GM12878 (cell line): Measurements from ENCODE around the gene GNPTAB. TPM values are rescaled to one million over a fixed set of nuclear protein-coding genes. Genes with fewer than 3 reads are reported as not detected.

Experiments used
- CBFB ChIP-seq: IDR thresholded peaks from 2 replicates; pipeline ENCODE4 v1.6.1; 2016; ENCODE audit warnings: antibody characterized with exemption, low read depth
- CHD4 ChIP-seq: fragments of 200-600 bp; sonication (generic); IDR thresholded peaks from 2 replicates; pipeline ENCODE4 v1.6.1; 2016; ENCODE audit warnings: mild to moderate bottlenecking
- EZH2 ChIP-seq: IDR thresholded peaks from 2 replicates; pipeline ENCODE4 v1.6.1; 2012; ENCODE audit warnings: low read depth, mild to moderate bottlenecking, control low read depth, inconsistent platforms, low read length, borderline replicate concordance; ENCODE audit not compliant: control insufficient read depth
- FOXK2 ChIP-seq: fragments of 450-650 bp; IDR thresholded peaks from 2 replicates; pipeline ENCODE4 v1.6.1; 2017; ENCODE audit warnings: mild to moderate bottlenecking, moderate library complexity
- GATAD2B ChIP-seq: fragments of 450-650 bp; conservative IDR thresholded peaks from 2 replicates; pipeline ENCODE4 v1.6.1; 2017; ENCODE audit warnings: low read depth, mild to moderate bottlenecking, moderate library complexity
- HCFC1 ChIP-seq: fragments of 150-350 bp; IDR thresholded peaks from 2 replicates; pipeline ENCODE4 v1.6.1; 2014; ENCODE audit warnings: low read length
- HDAC6 ChIP-seq: fragments of 200-600 bp; sonication (generic); IDR thresholded peaks from one replicate; pipeline ENCODE4 v1.8.0; 2017; ENCODE audit warnings: antibody characterized with exemption; ENCODE audit not compliant: unreplicated experiment
- KLF5 ChIP-seq: fragments of 450-650 bp; IDR thresholded peaks from 2 replicates; pipeline ENCODE4 v1.6.1; 2014; ENCODE audit warnings: mild to moderate bottlenecking; ENCODE audit not compliant: partially characterized antibody
- MEF2A ChIP-seq: IDR thresholded peaks from 2 replicates; pipeline ENCODE4 v1.6.1; 2011; ENCODE audit warnings: low read depth, mild to moderate bottlenecking, low read length, moderate library complexity; ENCODE audit not compliant: insufficient read depth
- NFIC ChIP-seq: IDR thresholded peaks from 2 replicates; pipeline ENCODE4 v1.6.1; 2012; ENCODE audit warnings: low read depth, mild to moderate bottlenecking, inconsistent platforms, low read length, moderate library complexity
- POLR2A ChIP-seq: IDR thresholded peaks from 2 replicates; pipeline ENCODE4 v1.6.1; 2011; ENCODE audit warnings: low read depth, mild to moderate bottlenecking, low read length
- RAD21 ChIP-seq: IDR thresholded peaks from 2 replicates; pipeline ENCODE4 v1.6.1; 2011; ENCODE audit warnings: mild to moderate bottlenecking, low read depth, low read length, moderate library complexity; ENCODE audit not compliant: insufficient read depth
- RB1 ChIP-seq: fragments of 450-650 bp; formaldehyde crosslinking; IDR thresholded peaks from 2 replicates; pipeline ENCODE4 v1.6.1; 2017; ENCODE audit warnings: mild to moderate bottlenecking, borderline replicate concordance
- SUPT20H ChIP-seq: IDR thresholded peaks from 2 replicates; pipeline ENCODE4 v1.6.1; 2011; ENCODE audit warnings: low read depth, mild to moderate bottlenecking, low read length, moderate library complexity, borderline replicate concordance; ENCODE audit not compliant: control insufficient read depth
- TAF1 ChIP-seq: IDR thresholded peaks from 2 replicates; pipeline ENCODE4 v1.6.1; 2011; ENCODE audit warnings: mild to moderate bottlenecking, low read depth, low read length, borderline replicate concordance
- polyA plus RNA-seq, 11 experiments: library from polyadenylated mRNA; depleted of rRNA in 4 of 11; unstranded in 6 of 11; stranded (reverse) in 5 of 11; fragments of >200 nt; fragmentation: Nextera tagmentation in 4 of 11; fragmentation: Illumina TruSeq in 1 of 11; extraction: Ambion mirVana in 4 of 11; extraction: Trizol in 1 of 11; gene quantifications; 1 replicate in 1 of 11; 2 replicates in 10 of 11; pipeline versions ENCODE4 v1.2.1 to v1.2.3, GENCODE V29; 2011 to 2016; ENCODE audit warnings: inconsistent platforms in 2 of 11, missing spikeins in 2 of 11, low read depth in 1 of 11
- total RNA-seq, 4 experiments: library from RNA; depleted of rRNA in 3 of 4; stranded (reverse); fragments of >200 nt in 3 of 4; fragmentation: Illumina TruSeq in 1 of 4; extraction: Trizol in 1 of 4; gene quantifications; 2 replicates each; pipeline versions ENCODE4 v1.2.1 to v1.2.3, GENCODE V29; 2013 to 2021
- TF ChIP-seq, protein P1 (sequence below): fragments of 450-650 bp; IDR thresholded peaks from 2 replicates; pipeline ENCODE4 v1.6.1; 2017; ENCODE audit warnings: mild to moderate bottlenecking, moderate library complexity
- TF ChIP-seq, protein P2 (sequence below): fragments of 450-650 bp; IDR thresholded peaks from 2 replicates; pipeline ENCODE4 v1.6.1; 2016; ENCODE audit warnings: mild to moderate bottlenecking
- TF ChIP-seq, protein P3 (sequence below): IDR thresholded peaks from 2 replicates; pipeline ENCODE4 v1.6.1; 2011; ENCODE audit warnings: mild to moderate bottlenecking, low read depth, low read length, moderate library complexity; ENCODE audit not compliant: insufficient replicate concordance
- TF ChIP-seq, protein P4 (sequence below), 3 experiments: IDR thresholded peaks in 2 of 3; conservative IDR thresholded peaks in 1 of 3; 2 replicates each; pipeline ENCODE4 v1.5.1; 2011; ENCODE audit warnings: low read depth in 3 of 3, low read length in 3 of 3, mild to moderate bottlenecking in 3 of 3, control low read depth in 2 of 3, moderate library complexity in 2 of 3, inconsistent platforms in 1 of 3, mixed read lengths in 1 of 3; ENCODE audit not compliant: control insufficient read depth in 2 of 3, insufficient read depth in 1 of 3; ENCODE audit errors: extremely low read depth in 1 of 3
- TF ChIP-seq, protein P5 (sequence below): IDR thresholded peaks from 2 replicates; pipeline ENCODE4 v1.6.1; 2011; ENCODE audit warnings: low read depth, low read length, improper control_type of control experiment, borderline replicate concordance

GNPTAB gene
- total and polyA plus RNA-seq, 10 of the 15 experiments (the other 5 are each of a cell fraction or from before 2014, with no cell fraction given), result 9.8 to 38.9 (median 35.3) TPM

DNA sequence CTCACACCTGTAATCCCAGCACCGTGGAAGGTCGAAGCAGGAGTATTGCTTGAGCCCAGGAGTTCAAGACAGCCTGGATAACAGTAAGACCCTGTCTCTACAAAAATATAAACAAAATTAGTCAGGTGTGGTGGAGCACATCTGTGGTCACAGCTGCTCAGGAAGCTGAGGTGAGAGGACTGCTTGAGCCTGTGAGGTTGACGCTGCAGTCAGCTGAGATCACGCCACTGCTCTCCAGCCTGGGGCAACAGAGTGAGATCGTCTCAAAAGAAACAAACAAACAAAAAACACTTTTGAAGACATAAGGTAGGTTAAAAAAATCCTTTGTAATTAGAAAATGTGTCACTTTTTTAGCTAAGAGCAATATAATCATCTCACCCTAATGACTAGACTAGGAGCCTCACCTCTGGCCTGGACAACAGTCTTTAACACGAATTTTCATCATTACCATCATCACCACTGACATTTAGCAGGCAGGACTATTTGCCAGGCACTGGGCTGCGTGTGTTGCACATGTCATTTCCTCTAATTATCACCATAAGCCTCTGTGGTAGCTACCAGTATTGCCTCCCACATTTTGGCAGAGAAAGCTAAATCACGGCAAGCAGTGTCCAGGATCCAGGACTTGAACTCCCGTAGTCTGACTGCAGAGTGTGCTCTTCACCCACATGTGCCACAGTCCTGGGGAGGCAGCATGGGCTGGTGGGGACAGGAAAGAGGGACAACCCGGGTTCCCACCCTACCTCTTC is 86.9 kb downstream of the GNPTAB start (continued):
- TF ChIP-seq, protein P1, sequence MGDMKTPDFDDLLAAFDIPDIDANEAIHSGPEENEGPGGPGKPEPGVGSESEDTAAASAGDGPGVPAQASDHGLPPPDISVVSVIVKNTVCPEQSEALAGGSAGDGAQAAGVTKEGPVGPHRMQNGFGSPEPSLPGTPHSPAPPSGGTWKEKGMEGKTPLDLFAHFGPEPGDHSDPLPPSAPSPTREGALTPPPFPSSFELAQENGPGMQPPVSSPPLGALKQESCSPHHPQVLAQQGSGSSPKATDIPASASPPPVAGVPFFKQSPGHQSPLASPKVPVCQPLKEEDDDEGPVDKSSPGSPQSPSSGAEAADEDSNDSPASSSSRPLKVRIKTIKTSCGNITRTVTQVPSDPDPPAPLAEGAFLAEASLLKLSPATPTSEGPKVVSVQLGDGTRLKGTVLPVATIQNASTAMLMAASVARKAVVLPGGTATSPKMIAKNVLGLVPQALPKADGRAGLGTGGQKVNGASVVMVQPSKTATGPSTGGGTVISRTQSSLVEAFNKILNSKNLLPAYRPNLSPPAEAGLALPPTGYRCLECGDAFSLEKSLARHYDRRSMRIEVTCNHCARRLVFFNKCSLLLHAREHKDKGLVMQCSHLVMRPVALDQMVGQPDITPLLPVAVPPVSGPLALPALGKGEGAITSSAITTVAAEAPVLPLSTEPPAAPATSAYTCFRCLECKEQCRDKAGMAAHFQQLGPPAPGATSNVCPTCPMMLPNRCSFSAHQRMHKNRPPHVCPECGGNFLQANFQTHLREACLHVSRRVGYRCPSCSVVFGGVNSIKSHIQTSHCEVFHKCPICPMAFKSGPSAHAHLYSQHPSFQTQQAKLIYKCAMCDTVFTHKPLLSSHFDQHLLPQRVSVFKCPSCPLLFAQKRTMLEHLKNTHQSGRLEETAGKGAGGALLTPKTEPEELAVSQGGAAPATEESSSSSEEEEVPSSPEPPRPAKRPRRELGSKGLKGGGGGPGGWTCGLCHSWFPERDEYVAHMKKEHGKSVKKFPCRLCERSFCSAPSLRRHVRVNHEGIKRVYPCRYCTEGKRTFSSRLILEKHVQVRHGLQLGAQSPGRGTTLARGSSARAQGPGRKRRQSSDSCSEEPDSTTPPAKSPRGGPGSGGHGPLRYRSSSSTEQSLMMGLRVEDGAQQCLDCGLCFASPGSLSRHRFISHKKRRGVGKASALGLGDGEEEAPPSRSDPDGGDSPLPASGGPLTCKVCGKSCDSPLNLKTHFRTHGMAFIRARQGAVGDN, result peak; percentile 68; the same call in 1 of the 2 replicates
- TF ChIP-seq, protein P2, sequence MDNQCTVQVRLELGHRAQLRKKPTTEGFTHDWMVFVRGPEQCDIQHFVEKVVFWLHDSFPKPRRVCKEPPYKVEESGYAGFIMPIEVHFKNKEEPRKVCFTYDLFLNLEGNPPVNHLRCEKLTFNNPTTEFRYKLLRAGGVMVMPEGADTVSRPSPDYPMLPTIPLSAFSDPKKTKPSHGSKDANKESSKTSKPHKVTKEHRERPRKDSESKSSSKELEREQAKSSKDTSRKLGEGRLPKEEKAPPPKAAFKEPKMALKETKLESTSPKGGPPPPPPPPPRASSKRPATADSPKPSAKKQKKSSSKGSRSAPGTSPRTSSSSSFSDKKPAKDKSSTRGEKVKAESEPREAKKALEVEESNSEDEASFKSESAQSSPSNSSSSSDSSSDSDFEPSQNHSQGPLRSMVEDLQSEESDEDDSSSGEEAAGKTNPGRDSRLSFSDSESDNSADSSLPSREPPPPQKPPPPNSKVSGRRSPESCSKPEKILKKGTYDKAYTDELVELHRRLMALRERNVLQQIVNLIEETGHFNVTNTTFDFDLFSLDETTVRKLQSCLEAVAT, result no peak
- TF ChIP-seq, protein P3, sequence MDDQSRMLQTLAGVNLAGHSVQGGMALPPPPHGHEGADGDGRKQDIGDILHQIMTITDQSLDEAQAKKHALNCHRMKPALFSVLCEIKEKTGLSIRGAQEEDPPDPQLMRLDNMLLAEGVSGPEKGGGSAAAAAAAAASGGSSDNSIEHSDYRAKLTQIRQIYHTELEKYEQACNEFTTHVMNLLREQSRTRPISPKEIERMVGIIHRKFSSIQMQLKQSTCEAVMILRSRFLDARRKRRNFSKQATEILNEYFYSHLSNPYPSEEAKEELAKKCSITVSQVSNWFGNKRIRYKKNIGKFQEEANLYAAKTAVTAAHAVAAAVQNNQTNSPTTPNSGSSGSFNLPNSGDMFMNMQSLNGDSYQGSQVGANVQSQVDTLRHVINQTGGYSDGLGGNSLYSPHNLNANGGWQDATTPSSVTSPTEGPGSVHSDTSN, result no peak
- TF ChIP-seq SUPT20H (no peak), CHD4 (no peak), RB1 (no peak), HDAC6 (no peak), EZH2 (no peak), POLR2A (0 out of 2 replicates have a peak, but pooled peaks have one; percentile 35), CBFB (0 out of 2 replicates have a peak, but pooled peaks have one; percentile 64), RAD21 (peak; percentile 56), TAF1 (no peak), NFIC (peak; percentile 78; the same call in 1 of the 2 replicates), MEF2A (0 out of 2 replicates have a peak, but pooled peaks have one; percentile 27), FOXK2 (0 out of 2 replicates have a peak, but pooled peaks have one; percentile 22), HCFC1 (no peak), GATAD2B (no peak), KLF5 (peak; percentile 40)
- TF ChIP-seq, protein P4, sequence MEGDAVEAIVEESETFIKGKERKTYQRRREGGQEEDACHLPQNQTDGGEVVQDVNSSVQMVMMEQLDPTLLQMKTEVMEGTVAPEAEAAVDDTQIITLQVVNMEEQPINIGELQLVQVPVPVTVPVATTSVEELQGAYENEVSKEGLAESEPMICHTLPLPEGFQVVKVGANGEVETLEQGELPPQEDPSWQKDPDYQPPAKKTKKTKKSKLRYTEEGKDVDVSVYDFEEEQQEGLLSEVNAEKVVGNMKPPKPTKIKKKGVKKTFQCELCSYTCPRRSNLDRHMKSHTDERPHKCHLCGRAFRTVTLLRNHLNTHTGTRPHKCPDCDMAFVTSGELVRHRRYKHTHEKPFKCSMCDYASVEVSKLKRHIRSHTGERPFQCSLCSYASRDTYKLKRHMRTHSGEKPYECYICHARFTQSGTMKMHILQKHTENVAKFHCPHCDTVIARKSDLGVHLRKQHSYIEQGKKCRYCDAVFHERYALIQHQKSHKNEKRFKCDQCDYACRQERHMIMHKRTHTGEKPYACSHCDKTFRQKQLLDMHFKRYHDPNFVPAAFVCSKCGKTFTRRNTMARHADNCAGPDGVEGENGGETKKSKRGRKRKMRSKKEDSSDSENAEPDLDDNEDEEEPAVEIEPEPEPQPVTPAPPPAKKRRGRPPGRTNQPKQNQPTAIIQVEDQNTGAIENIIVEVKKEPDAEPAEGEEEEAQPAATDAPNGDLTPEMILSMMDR (IDR thresholded peaks at IDR 0.05 in 2 of 3, conservative IDR thresholded peaks at IDR 0.05 in 1 of 3; ENCODE audit: control insufficient read depth in 2 of 3, extremely low read depth in 1 of 3, insufficient read depth in 1 of 3, low read depth in 3 of 3, low read length in 3 of 3), result peak in 2 of 3 experiments; percentile 8 to 23; a peak in 2 of 6 replicates
- TF ChIP-seq, protein P5, sequence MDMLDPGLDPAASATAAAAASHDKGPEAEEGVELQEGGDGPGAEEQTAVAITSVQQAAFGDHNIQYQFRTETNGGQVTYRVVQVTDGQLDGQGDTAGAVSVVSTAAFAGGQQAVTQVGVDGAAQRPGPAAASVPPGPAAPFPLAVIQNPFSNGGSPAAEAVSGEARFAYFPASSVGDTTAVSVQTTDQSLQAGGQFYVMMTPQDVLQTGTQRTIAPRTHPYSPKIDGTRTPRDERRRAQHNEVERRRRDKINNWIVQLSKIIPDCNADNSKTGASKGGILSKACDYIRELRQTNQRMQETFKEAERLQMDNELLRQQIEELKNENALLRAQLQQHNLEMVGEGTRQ, result no peak
